ENCODE measurements around the gene PVR.

GRCh38 chr19:44702551-44703176, 59.0 kb downstream of the PVR start:
- TF ChIP-seq CTCF (IDR thresholded peaks at IDR 0.05), result no peak
- no peak for TF ChIP-seq POLR2AphosphoS5 (IDR thresholded peaks at IDR 0.05)
- no peak for TF ChIP-seq POLR2A (IDR thresholded peaks at IDR 0.05)

All from breast epithelium (tissue), 3 donors.